Measurements from ENCODE around the gene ITSN1. TPM values are rescaled to one million over a fixed set of nuclear protein-coding genes. Genes with fewer than 3 reads are reported as not detected.

The ITSN1 gene
- total and polyA plus RNA-seq, 2 of the 13 experiments (the other 11 are each of a cell fraction or from before 2014, with no cell fraction given), result 26.1 to 33.8 TPM

DNA sequence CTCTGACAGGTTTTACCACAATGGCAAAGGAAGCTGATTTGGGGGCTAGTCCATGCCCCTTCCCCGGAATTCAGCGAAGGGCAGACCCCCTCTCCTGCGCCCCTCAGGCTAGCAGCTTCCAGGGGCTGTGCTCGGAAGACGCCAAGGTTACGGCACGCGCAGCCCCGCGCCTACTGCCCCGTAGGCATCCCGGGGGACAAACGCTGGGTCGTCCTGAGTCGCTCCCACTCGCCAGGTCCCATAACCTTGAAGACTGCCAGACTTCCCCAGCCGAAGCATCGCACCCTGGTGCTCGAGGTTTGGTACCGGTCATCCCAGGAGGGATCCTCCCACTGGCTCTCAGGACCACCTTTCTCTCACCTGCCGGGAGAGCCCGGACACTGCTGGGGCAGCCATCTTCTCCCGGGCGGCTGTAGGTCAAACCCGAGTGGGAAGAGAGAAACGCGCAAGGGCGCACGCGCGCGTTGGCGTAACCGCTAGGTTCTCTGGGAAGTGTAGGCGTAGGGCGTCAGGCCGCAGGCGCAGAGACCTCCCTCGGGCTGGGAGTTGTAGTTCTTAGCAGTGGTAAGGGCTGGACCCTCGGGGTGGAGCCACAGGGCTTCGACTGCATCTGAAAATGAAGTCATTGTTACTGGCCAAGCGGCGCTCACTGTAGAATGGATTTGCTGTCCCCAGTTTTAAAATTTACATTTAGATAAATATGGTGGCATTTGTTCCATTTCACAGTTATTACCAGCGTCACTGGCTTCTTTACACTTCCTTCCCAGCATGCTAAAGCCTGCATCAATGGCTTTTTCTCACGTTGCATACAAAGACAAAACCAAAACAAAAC lies 273.3 kb downstream of the ITSN1 start, which contains the start of gene ATP5PO (continued):
- TF ChIP-seq ARNT2 (CRISPR knock-in tag; IDR thresholded peaks at IDR 0.05; ENCODE audit: low read depth) (0 out of 2 replicates have a peak, but pooled peaks have one; percentile 48), ZNF414 (CRISPR knock-in tag; IDR thresholded peaks at IDR 0.05) (no peak), NFE2 (CRISPR knock-in tag; IDR thresholded peaks at IDR 0.05) (no peak), ZNF710 (CRISPR knock-in tag; IDR thresholded peaks at IDR 0.05; ENCODE audit: borderline replicate concordance) (no peak), ZBTB42 (CRISPR knock-in tag; IDR thresholded peaks at IDR 0.05) (no peak), ZBTB1 (CRISPR knock-in tag; IDR thresholded peaks at IDR 0.05; ENCODE audit: borderline replicate concordance) (no peak), KLF16 (CRISPR knock-in tag; IDR thresholded peaks at IDR 0.05) (peak in 1 of 2 experiments; percentile 82; a peak in 2 of 4 replicates), ZSCAN21 (CRISPR knock-in tag; IDR thresholded peaks at IDR 0.05; ENCODE audit: borderline replicate concordance) (no peak), NFRKB (IDR thresholded peaks at IDR 0.05) (no peak), EED (CRISPR knock-in tag; IDR thresholded peaks at IDR 0.05) (no peak), ZNF660 (CRISPR knock-in tag; IDR thresholded peaks at IDR 0.05; ENCODE audit: borderline replicate concordance, low read depth) (no peak), ZSCAN9 (CRISPR knock-in tag; IDR thresholded peaks at IDR 0.05; ENCODE audit: borderline replicate concordance) (no peak; the same call in 1 of the 2 replicates)
- TF ChIP-seq, protein P1, sequence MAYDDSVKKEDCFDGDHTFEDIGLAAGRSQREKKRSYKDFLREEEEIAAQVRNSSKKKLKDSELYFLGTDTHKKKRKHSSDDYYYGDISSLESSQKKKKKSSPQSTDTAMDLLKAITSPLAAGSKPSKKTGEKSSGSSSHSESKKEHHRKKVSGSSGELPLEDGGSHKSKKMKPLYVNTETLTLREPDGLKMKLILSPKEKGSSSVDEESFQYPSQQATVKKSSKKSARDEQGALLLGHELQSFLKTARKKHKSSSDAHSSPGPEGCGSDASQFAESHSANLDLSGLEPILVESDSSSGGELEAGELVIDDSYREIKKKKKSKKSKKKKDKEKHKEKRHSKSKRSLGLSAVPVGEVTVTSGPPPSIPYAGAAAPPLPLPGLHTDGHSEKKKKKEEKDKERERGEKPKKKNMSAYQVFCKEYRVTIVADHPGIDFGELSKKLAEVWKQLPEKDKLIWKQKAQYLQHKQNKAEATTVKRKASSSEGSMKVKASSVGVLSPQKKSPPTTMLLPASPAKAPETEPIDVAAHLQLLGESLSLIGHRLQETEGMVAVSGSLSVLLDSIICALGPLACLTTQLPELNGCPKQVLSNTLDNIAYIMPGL (CRISPR knock-in tag; IDR thresholded peaks at IDR 0.05; ENCODE audit: borderline replicate concordance in 1 of 2, low read depth in 1 of 2), result peak; percentile 48 to 81; a peak in 3 of 4 replicates
- TF ChIP-seq, protein P2, sequence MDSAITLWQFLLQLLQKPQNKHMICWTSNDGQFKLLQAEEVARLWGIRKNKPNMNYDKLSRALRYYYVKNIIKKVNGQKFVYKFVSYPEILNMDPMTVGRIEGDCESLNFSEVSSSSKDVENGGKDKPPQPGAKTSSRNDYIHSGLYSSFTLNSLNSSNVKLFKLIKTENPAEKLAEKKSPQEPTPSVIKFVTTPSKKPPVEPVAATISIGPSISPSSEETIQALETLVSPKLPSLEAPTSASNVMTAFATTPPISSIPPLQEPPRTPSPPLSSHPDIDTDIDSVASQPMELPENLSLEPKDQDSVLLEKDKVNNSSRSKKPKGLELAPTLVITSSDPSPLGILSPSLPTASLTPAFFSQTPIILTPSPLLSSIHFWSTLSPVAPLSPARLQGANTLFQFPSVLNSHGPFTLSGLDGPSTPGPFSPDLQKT (CRISPR knock-in tag; IDR thresholded peaks at IDR 0.05; ENCODE audit: borderline replicate concordance), result no peak
- TF ChIP-seq, protein P3, sequence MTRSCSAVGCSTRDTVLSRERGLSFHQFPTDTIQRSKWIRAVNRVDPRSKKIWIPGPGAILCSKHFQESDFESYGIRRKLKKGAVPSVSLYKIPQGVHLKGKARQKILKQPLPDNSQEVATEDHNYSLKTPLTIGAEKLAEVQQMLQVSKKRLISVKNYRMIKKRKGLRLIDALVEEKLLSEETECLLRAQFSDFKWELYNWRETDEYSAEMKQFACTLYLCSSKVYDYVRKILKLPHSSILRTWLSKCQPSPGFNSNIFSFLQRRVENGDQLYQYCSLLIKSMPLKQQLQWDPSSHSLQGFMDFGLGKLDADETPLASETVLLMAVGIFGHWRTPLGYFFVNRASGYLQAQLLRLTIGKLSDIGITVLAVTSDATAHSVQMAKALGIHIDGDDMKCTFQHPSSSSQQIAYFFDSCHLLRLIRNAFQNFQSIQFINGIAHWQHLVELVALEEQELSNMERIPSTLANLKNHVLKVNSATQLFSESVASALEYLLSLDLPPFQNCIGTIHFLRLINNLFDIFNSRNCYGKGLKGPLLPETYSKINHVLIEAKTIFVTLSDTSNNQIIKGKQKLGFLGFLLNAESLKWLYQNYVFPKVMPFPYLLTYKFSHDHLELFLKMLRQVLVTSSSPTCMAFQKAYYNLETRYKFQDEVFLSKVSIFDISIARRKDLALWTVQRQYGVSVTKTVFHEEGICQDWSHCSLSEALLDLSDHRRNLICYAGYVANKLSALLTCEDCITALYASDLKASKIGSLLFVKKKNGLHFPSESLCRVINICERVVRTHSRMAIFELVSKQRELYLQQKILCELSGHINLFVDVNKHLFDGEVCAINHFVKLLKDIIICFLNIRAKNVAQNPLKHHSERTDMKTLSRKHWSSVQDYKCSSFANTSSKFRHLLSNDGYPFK (CRISPR knock-in tag; IDR thresholded peaks at IDR 0.05; ENCODE audit: borderline replicate concordance), result peak; percentile 86; the same call in 1 of the 2 replicates
- TF ChIP-seq, protein P4, sequence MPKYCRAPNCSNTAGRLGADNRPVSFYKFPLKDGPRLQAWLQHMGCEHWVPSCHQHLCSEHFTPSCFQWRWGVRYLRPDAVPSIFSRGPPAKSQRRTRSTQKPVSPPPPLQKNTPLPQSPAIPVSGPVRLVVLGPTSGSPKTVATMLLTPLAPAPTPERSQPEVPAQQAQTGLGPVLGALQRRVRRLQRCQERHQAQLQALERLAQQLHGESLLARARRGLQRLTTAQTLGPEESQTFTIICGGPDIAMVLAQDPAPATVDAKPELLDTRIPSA (CRISPR knock-in tag; IDR thresholded peaks at IDR 0.05; ENCODE audit: borderline replicate concordance), result no peak
